Astrocyte (in vitro differentiated cells and primary cell): Measurements from ENCODE around the gene ASAP2. TPM values are rescaled to one million over a fixed set of nuclear protein-coding genes. Genes with fewer than 3 reads are reported as not detected.

Experiments used
- DNase-seq: peaks from one replicate; pipeline ENCODE4 v3.0.0-alpha.2; 2010; ENCODE audit warnings: low read depth
- FAIRE-seq: peaks from 2 replicates; lab custom pipeline; 2011; peaks lifted over from hg19 to GRCh38; lab: Jason Lieb, UNC
- H2AFZ ChIP-seq: 2 replicates; pipeline ENCODE4 v1.6.0; 2012; ENCODE audit warnings: low read depth, low read length, inconsistent platforms
- H3K27ac ChIP-seq: 2 replicates; pipeline ENCODE4 v1.5.1; 2011; ENCODE audit warnings: low read depth, low read length, inconsistent platforms
- H3K27me3 ChIP-seq: 2 replicates; pipeline ENCODE4 v1.6.0; 2011; ENCODE audit warnings: low read length, inconsistent platforms; ENCODE audit not compliant: insufficient read depth
- H3K36me3 ChIP-seq: 2 replicates; pipeline ENCODE4 v1.5.1; 2011; ENCODE audit warnings: low read length, inconsistent platforms; ENCODE audit not compliant: insufficient read depth
- H3K4me1 ChIP-seq: 2 replicates; pipeline ENCODE4 v1.5.1; 2011; ENCODE audit warnings: low read length, inconsistent platforms; ENCODE audit not compliant: insufficient read depth
- H3K4me2 ChIP-seq: 2 replicates; pipeline ENCODE4 v1.6.0; 2012; ENCODE audit warnings: low read length, inconsistent platforms
- H3K4me3 ChIP-seq: 2 replicates; pipeline ENCODE4 v1.5.1; 2011; ENCODE audit warnings: low read depth, mild to moderate bottlenecking, low read length, inconsistent platforms; ENCODE audit not compliant: insufficient read depth
- H3K79me2 ChIP-seq: 2 replicates; pipeline ENCODE4 v1.6.0; 2012; ENCODE audit warnings: mild to moderate bottlenecking, low read length, inconsistent platforms; ENCODE audit not compliant: insufficient read depth
- H3K9ac ChIP-seq: 2 replicates; pipeline ENCODE4 v1.6.0; 2012; ENCODE audit warnings: mild to moderate bottlenecking, low read length, inconsistent platforms
- H3K9me3 ChIP-seq: 2 replicates; pipeline ENCODE4 v1.5.1; 2012; ENCODE audit warnings: low read depth, mild to moderate bottlenecking, low read length, inconsistent platforms; ENCODE audit not compliant: insufficient read depth
- H4K20me1 ChIP-seq: 2 replicates; pipeline ENCODE4 v1.6.0; 2012; ENCODE audit warnings: low read length, inconsistent platforms; ENCODE audit not compliant: insufficient read depth
- H3K27ac Mint-ChIP-seq: one replicate; pipeline ENCODE4 v1.8.0; 2021; ENCODE audit warnings: mild to moderate bottlenecking, mixed read lengths; ENCODE audit not compliant: unreplicated experiment
- H3K27me3 Mint-ChIP-seq: one replicate; pipeline ENCODE4 v1.8.0; 2021; ENCODE audit warnings: low read depth, mixed read lengths; ENCODE audit not compliant: unreplicated experiment
- H3K36me3 Mint-ChIP-seq: one replicate; pipeline ENCODE4 v1.8.0; 2021; ENCODE audit warnings: low read depth, mixed read lengths; ENCODE audit not compliant: unreplicated experiment
- H3K4me1 Mint-ChIP-seq: one replicate; pipeline ENCODE4 v1.8.0; 2021; ENCODE audit warnings: low read depth, mixed read lengths; ENCODE audit not compliant: unreplicated experiment
- H3K4me3 Mint-ChIP-seq: one replicate; pipeline ENCODE4 v1.8.0; 2021; ENCODE audit warnings: mild to moderate bottlenecking, moderate library complexity, mixed read lengths; ENCODE audit not compliant: unreplicated experiment
- H3K9me3 Mint-ChIP-seq: one replicate; pipeline ENCODE4 v1.8.0; 2021; ENCODE audit warnings: mild to moderate bottlenecking, mixed read lengths; ENCODE audit not compliant: unreplicated experiment
- EZH2 ChIP-seq: IDR thresholded peaks from 2 replicates; pipeline ENCODE4 v1.6.1; 2012; ENCODE audit warnings: mild to moderate bottlenecking, low read length, inconsistent platforms; ENCODE audit not compliant: insufficient read depth
- total RNA-seq: library from RNA; stranded (reverse); gene quantifications from 2 replicates; pipeline ENCODE4 v1.2.1, GENCODE V29; 2021
- TF ChIP-seq, protein P1 (sequence below): IDR thresholded peaks from 2 replicates; pipeline ENCODE4 v1.5.1; 2011; ENCODE audit warnings: low read depth, mild to moderate bottlenecking, inconsistent platforms, low read length, moderate library complexity; ENCODE audit not compliant: insufficient read depth

ASAP2 gene
- total RNA-seq, 1 donor from 2014 or later: 62.6 TPM

DNA sequence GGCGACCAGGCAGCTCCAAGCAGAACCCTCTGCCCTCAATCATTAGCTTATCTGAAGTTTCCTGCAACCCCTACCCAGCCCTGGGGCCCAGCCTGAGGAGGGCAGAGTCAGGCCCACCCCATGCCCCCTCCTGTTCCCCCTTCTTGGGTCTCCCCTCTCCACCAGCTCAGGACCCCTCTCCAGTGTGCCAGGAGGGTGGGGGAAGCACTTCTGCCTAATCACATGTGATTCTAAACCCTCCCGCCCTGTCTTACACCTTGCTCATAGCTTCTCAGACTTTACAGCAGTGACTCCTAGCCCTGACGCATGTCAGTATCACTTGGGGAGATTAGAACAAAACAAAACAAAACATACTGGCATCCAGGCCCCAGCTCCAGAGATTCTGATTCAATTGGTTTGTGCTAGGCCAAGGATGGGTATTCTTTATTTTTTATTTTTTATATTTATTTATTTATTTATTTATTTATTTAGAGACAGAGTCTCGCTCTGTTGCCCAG lies 42.5 kb upstream of the ASAP2 start:
- DNase-seq (no peak), FAIRE-seq (no peak)
- H3K9me3 Mint-ChIP-seq: no peaks in the 10 kb centered on the region
- no peaks in the 10 kb centered on the region for H3K27me3 Mint-ChIP-seq
- H3K4me3 Mint-ChIP-seq: no peak overlapping the region
- Histone ChIP-seq H3K27ac (no peak overlapping the region), H3K79me2 (no peaks in the 10 kb centered on the region), H3K4me3 (no peak overlapping the region), H3K9me3 (no peaks in the 10 kb centered on the region), H4K20me1 (no peaks in the 10 kb centered on the region), H3K4me2 (no peak overlapping the region), H2AFZ (no peak overlapping the region), H3K27me3 (no peaks in the 10 kb centered on the region), H3K36me3 (no peaks in the 10 kb centered on the region), H3K4me1 (peaks cover 15% of the 10 kb centered on the region), H3K9ac (no peak overlapping the region)
- TF ChIP-seq, protein P1, sequence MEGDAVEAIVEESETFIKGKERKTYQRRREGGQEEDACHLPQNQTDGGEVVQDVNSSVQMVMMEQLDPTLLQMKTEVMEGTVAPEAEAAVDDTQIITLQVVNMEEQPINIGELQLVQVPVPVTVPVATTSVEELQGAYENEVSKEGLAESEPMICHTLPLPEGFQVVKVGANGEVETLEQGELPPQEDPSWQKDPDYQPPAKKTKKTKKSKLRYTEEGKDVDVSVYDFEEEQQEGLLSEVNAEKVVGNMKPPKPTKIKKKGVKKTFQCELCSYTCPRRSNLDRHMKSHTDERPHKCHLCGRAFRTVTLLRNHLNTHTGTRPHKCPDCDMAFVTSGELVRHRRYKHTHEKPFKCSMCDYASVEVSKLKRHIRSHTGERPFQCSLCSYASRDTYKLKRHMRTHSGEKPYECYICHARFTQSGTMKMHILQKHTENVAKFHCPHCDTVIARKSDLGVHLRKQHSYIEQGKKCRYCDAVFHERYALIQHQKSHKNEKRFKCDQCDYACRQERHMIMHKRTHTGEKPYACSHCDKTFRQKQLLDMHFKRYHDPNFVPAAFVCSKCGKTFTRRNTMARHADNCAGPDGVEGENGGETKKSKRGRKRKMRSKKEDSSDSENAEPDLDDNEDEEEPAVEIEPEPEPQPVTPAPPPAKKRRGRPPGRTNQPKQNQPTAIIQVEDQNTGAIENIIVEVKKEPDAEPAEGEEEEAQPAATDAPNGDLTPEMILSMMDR: no peak
- no peak for TF ChIP-seq EZH2
- H3K36me3 Mint-ChIP-seq: no peaks in the 10 kb centered on the region
- H3K4me1 Mint-ChIP-seq: peaks cover 22% of the 10 kb centered on the region
- H3K27ac Mint-ChIP-seq: no peak overlapping the region

- no peaks in the 10 kb centered on the region for H4K20me1 ChIP-seq
- Mint-ChIP-seq H3K36me3 (no peaks in the 10 kb centered on the region), H3K9me3 (no peaks in the 10 kb centered on the region), H3K4me1 (peaks cover 22% of the 10 kb centered on the region), H3K4me3 (no peak overlapping the region), H3K27ac (no peak overlapping the region), H3K27me3 (no peaks in the 10 kb centered on the region)
- peaks cover 15% of the 10 kb centered on the region for H3K4me1 ChIP-seq
- no peaks in the 10 kb centered on the region for H3K9me3 ChIP-seq
- H3K4me2 ChIP-seq: no peak overlapping the region
- H2AFZ ChIP-seq: no peak overlapping the region
- H3K27ac ChIP-seq: no peak overlapping the region
- FAIRE-seq (no peak), DNase-seq (peak; percentile 65)
- TF ChIP-seq, protein P1: no peak
- no peak for TF ChIP-seq EZH2
- no peaks in the 10 kb centered on the region for H3K36me3 ChIP-seq
- no peaks in the 10 kb centered on the region for H3K27me3 ChIP-seq
- H3K9ac ChIP-seq: no peak overlapping the region
- H3K4me3 ChIP-seq: no peak overlapping the region
- no peaks in the 10 kb centered on the region for H3K79me2 ChIP-seq
Measured at GRCh38 chr2:9165625-9166024, 41.0 kb upstream of the ASAP2 start.

DNA sequence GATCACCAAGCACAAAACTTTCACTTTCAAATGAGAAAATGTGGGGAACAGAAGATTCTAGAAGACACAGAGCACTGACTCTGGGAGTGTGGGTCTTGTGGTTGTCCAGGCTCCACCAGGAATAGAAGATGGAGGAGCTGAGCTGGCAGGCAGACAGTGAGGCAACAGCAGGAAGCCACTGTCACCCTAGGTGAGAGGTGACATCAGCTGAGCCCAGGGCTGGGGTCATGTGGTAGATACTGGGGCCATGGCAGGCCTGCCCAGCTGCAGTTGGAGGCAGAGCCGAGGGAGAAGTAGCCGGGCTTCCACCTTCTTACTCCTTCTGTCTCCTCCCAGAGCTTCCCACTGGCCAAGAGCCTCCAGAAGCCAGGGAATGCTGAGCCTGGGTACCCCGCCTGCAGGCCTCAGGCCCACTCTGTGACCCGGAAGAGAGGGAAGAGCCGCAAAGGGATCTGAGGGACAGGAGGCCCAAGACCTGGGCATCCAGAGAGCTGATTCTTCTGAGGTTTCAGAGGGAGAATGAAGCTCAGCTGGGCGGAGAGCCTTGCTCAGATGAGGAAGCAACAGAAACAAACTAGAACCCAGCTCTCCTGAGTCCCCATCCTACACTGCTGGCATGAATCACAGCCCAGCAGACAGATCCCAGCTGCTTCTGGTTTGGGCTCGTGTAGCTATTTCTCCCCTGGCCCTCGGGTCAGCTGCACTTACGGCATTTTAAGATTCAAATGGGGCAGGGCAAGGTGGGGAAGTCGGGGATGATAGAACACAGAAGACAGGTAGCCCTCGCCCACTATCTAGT lies 39.8 kb upstream of the ASAP2 start:
- Histone ChIP-seq H3K4me2 (no peak overlapping the region), H3K79me2 (no peaks in the 10 kb centered on the region), H3K4me3 (no peak overlapping the region), H3K27ac (no peak overlapping the region), H3K27me3 (no peaks in the 10 kb centered on the region), H3K4me1 (peaks cover 15% of the 10 kb centered on the region), H3K9ac (no peak overlapping the region), H4K20me1 (no peaks in the 10 kb centered on the region), H3K9me3 (no peaks in the 10 kb centered on the region), H3K36me3 (no peaks in the 10 kb centered on the region), H2AFZ (no peak overlapping the region)
- Mint-ChIP-seq H3K4me1 (peaks cover 22% of the 10 kb centered on the region), H3K4me3 (no peak overlapping the region), H3K9me3 (no peaks in the 10 kb centered on the region), H3K27ac (no peak overlapping the region), H3K36me3 (no peaks in the 10 kb centered on the region), H3K27me3 (no peaks in the 10 kb centered on the region)
- FAIRE-seq (no peak), DNase-seq (no peak)
- TF ChIP-seq, protein P1: no peak
- TF ChIP-seq EZH2: no peak
